Adrenal gland (tissue), 12 donors: ENCODE measurements around the gene ACSF2. TPM values are rescaled to one million over a fixed set of nuclear protein-coding genes. Genes with fewer than 3 reads are reported as not detected.

Experiments
- DNase-seq, 7 donors: peaks; one replicate each; pipeline ENCODE4 v3.0.0-alpha.2; 2019 to 2020
- H3K27ac ChIP-seq, 5 donors: fragments of 200-600 bp; sonication (generic) in 4 of 5; 1 replicate in 3 of 5; 2 replicates in 2 of 5; pipeline versions ENCODE4 v1.5.1 to v1.8.0; 2016 to 2020; ENCODE audit warnings: mild to moderate bottlenecking in 1 of 5
- H3K27me3 ChIP-seq: fragments of 200-600 bp; 2 replicates; pipeline ENCODE4 v1.8.0; 2021
- H3K36me3 ChIP-seq, 2 donors: fragments of 200-600 bp; replicated peaks in 1 of 2; 1 replicate in 1 of 2; 2 replicates in 1 of 2; pipeline versions ENCODE4 v1.5.1 to v1.8.0; 2018 to 2022
- H3K4me1 ChIP-seq, 2 donors: fragments of 200-600 bp; replicated peaks in 1 of 2; 1 replicate in 1 of 2; 2 replicates in 1 of 2; pipeline versions ENCODE4 v1.5.1 to v1.8.0; 2018 to 2021
- H3K4me3 ChIP-seq, 4 donors: fragments of 200-600 bp; sonication (generic) in 3 of 4; one replicate each; pipeline ENCODE4 v1.5.1; 2016 to 2018
- H3K9me3 ChIP-seq, 3 donors: fragments of 200-600 bp; sonication (generic) in 1 of 3; replicated peaks in 1 of 3; 1 replicate in 2 of 3; 2 replicates in 1 of 3; pipeline versions ENCODE4 v1.5.1 to v1.8.0; 2016 to 2021
- POLR2A ChIP-seq, 2 donors: fragments of 450-650 bp; IDR thresholded peaks; one replicate each; pipeline ENCODE4 v1.6.1; 2017; ENCODE audit warnings: antibody characterized with exemption in 2 of 2, mild to moderate bottlenecking in 2 of 2, moderate library complexity in 1 of 2
- WGBS, 4 donors: extraction: QIAGEN DNeasy Blood & Tissue Kit in 2 of 4; methylation state at CpG; one replicate each; pipeline versions ENCODE4 v1.1.5 to v1.1.7; 2013 to 2017; 5-methylcytosine and 5-hydroxymethylcytosine counted together
- intact Hi-C, 2 donors: fragments of 100-400 bp; cut with DNase I; formaldehyde crosslinking; loops; one replicate each; pipeline versions ENCODE4 v1.14.1 to v1.15.0; 2022 to 2023
- polyA plus RNA-seq, 3 donors: library from polyadenylated mRNA; stranded (reverse); fragments of 200-250 nt in 2 of 3; fragments of 350-450 nt in 1 of 3; fragmentation: Illumina TruSeq in 1 of 3; extraction: RNeasy Lipid Tissue Mini Kit (QIAGEN cat#74804) in 1 of 3; gene quantifications; one replicate each; pipeline ENCODE4 v1.2.3, GENCODE V29; 2013 to 2014
- total RNA-seq, 9 donors: library from RNA; depleted of rRNA in 4 of 9; stranded (reverse); fragments of >200 nt in 4 of 9; fragments of 120-200 nt in 1 of 9; fragmentation: NEBNext Ultra II Directional in 1 of 9; extraction: Animal tissue kit (Norgen Biotek cat#: 25700) in 1 of 9; gene quantifications; one replicate each; pipeline versions ENCODE4 v1.1.0 to v1.2.4, GENCODE V29; 2013 to 2023
- TF ChIP-seq, protein P1 (sequence below), 6 experiments: fragments of 450-650 bp in 4 of 6; fragments of 200-600 bp in 2 of 6; sonication (generic) in 1 of 6; IDR thresholded peaks; 1 replicate in 5 of 6; 2 replicates in 1 of 6; pipeline versions ENCODE4 v1.5.1 to v1.8.0; 2016 to 2021; ENCODE audit warnings: antibody characterized with exemption in 6 of 6, mild to moderate bottlenecking in 2 of 6, moderate library complexity in 1 of 6
- donor health status: healthy with polysubstance abuse.
- donor health status: Bipolar disorder and iron deficiency.
- donor health status: DM: yes; HTN: yes; CAD: no.
- donor health status: DM: no; HTN: no; CAD: no.
- donor health status: DM: no; HTN: no; CAD: no.
- donor health status: DM: yes; HTN: yes; CAD: no.

Gene ACSF2
- total and polyA plus RNA-seq, 12 donors, result 92.1 to 434 (median 196) TPM

GRCh38 chr17:50444841-50445715, 19.1 kb downstream of the ACSF2 start:
- Histone ChIP-seq H3K36me3 (no peaks in the 10 kb centered on the region), H3K4me3 (no peak overlapping the region), H3K27me3 (no peaks in the 10 kb centered on the region), H3K9me3 (no peaks in the 10 kb centered on the region), H3K27ac (no peak overlapping the region), H3K4me1 (peaks cover 32 to 42% of the 10 kb centered on the region in 2 donors)
- peak in 1 of 7 donors; percentile 9 for DNase-seq
- no peak for TF ChIP-seq POLR2A (IDR thresholded peaks at IDR 0.05)
- TF ChIP-seq, protein P1, sequence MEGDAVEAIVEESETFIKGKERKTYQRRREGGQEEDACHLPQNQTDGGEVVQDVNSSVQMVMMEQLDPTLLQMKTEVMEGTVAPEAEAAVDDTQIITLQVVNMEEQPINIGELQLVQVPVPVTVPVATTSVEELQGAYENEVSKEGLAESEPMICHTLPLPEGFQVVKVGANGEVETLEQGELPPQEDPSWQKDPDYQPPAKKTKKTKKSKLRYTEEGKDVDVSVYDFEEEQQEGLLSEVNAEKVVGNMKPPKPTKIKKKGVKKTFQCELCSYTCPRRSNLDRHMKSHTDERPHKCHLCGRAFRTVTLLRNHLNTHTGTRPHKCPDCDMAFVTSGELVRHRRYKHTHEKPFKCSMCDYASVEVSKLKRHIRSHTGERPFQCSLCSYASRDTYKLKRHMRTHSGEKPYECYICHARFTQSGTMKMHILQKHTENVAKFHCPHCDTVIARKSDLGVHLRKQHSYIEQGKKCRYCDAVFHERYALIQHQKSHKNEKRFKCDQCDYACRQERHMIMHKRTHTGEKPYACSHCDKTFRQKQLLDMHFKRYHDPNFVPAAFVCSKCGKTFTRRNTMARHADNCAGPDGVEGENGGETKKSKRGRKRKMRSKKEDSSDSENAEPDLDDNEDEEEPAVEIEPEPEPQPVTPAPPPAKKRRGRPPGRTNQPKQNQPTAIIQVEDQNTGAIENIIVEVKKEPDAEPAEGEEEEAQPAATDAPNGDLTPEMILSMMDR (IDR thresholded peaks at IDR 0.05), result no peak
- intact Hi-C loops, result no loop called here
- 94 to 95% (median 95%) methylated on average over 6 of the region's 6 CpGs for WGBS, 4 donors

DNA sequence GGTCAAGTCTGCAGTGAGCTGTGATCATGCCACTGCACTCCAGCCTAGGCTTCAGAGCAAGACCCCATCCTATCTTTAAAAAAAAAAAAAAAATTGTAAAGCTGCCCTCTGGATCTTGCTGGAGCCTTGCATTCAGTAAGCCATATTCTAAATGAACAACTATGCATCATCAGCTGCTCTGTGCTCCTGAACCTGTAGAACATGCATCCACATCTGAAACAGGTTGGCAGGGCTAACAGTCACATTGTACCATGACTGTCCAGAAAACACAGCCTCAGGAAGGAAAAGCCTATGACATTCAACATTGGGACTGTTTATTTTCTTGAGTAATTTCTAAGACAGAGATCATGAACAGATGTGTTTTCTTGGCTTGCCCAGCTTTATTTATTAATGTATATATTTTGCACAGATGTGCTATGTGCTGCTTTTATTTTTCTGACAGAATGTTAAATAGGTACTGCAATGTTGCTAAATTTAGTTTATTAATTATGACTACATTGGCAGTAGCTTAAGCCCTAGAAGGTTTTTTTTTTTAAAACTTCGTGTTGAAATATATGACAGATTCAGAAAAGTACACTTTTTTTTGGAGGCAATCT, 19.8 kb downstream of the ACSF2 start:
- TF ChIP-seq, protein P1 (IDR thresholded peaks at IDR 0.05), result no peak
- no peak for TF ChIP-seq POLR2A (IDR thresholded peaks at IDR 0.05)
- intact Hi-C loops, result no loop called here
- Histone ChIP-seq H3K4me1 (peaks cover 29 to 43% of the 10 kb centered on the region in 2 donors), H3K27me3 (no peaks in the 10 kb centered on the region), H3K4me3 (no peak overlapping the region), H3K36me3 (no peaks in the 10 kb centered on the region), H3K9me3 (no peaks in the 10 kb centered on the region), H3K27ac (no peak overlapping the region)
- 12 to 28% (median 23%) methylated on average over 1 of the region's 1 CpG for WGBS, 4 donors
- DNase-seq, result peak in 1 of 7 donors; percentile 9

DNA sequence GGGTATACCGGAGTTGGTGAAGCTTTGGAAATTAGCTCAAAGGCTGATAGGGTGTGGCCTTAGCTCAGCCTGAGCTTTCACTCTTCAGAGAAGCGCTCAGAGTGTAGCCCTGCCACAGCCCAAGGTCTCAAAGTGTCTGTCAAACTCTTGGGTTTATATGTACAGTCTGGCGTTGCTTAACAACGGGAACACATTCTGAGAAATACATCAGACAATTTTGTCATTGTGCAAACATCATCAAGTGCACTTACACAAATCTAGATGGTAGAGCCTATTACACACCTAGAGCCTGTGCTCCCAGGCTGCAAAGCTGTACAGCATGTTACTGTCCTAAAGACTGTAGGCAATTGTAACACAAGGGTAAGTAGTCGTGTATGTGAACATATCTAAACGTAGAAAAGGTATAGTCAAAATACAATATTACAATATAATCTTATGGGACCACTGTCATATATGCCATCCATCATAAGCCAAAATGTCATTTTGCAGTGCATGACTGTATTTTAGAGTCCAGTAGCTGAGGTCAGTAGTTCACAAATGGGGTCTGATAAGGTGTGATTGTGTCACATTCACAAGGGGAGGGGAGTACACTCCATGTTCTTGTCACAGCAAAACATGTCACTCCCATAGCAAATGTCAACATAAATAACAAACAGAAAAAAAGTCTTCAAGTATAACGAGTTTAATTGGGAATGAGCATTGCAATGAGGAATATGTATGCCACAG, 22.0 kb downstream of the ACSF2 start:
- no peaks in the 10 kb centered on the region for H3K27me3 ChIP-seq
- H3K27ac ChIP-seq, result peak overlapping the region in 1 of 5 donors; percentile 24
- 51 to 57% (median 55%) methylated on average over 7 of the region's 7 CpGs for WGBS, 4 donors
- intact Hi-C loops, result no loop called here
- peaks cover 23 to 44% of the 10 kb centered on the region in 2 donors for H3K4me1 ChIP-seq
- peak in 2 of 7 donors; percentile 59 to 62 for DNase-seq
- H3K4me3 ChIP-seq, result no peak overlapping the region
- TF ChIP-seq, protein P1 (IDR thresholded peaks at IDR 0.05), result no peak
- TF ChIP-seq POLR2A (IDR thresholded peaks at IDR 0.05), result no peak
- no peaks in the 10 kb centered on the region for H3K36me3 ChIP-seq
- H3K9me3 ChIP-seq, result no peaks in the 10 kb centered on the region

GRCh38 chr17:50448643-50449042, 22.6 kb downstream of the ACSF2 start:
- Histone ChIP-seq H3K9me3 (no peaks in the 10 kb centered on the region), H3K36me3 (no peaks in the 10 kb centered on the region), H3K27ac (peak overlapping the region in 1 of 5 donors; percentile 24), H3K4me3 (no peak overlapping the region), H3K27me3 (no peaks in the 10 kb centered on the region), H3K4me1 (peaks cover 18 to 38% of the 10 kb centered on the region in 2 donors)
- WGBS, 4 donors, result 36 to 48% (median 43%) methylated on average over 2 of the region's 2 CpGs
- TF ChIP-seq, protein P1 (IDR thresholded peaks at IDR 0.05), result no peak
- no peak for TF ChIP-seq POLR2A (IDR thresholded peaks at IDR 0.05)
- DNase-seq, result peak in 6 of 7 donors; percentile 54 to 78 (median 72)
- intact Hi-C loops, result no loop called here
